CD4-positive, alpha-beta memory T cell (primary cell): Measurements from ENCODE around the gene COPS7A. TPM values are rescaled to one million over a fixed set of nuclear protein-coding genes. Genes with fewer than 3 reads are reported as not detected.

Experiments used
- CTCF ChIA-PET: fragments of 350-600 bp; sonication (Branson Sonifier 250); formaldehyde crosslinking; loops from one replicate; lab custom pipeline; 2021; ENCODE audit warnings: inconsistent platforms; ENCODE audit not compliant: partially characterized antibody; lab: Charles Lee
- POLR2A ChIA-PET: fragments of 350-600 bp; sonication (Branson Sonifier 250); formaldehyde crosslinking; loops from one replicate; lab custom pipeline; 2021; ENCODE audit not compliant: partially characterized antibody; lab: Charles Lee
- DNase-seq, 5 donors: peaks; one replicate each; pipeline versions ENCODE4 v3.0.0 to v3.0.0-alpha.2; 2020 to 2022; ENCODE audit warnings: mixed read lengths in 1 of 5
- H3K27ac ChIP-seq: one replicate; pipeline ENCODE4 v1.7.0; 2013; ENCODE audit warnings: low read depth, low read length
- H3K27me3 ChIP-seq: 2 replicates; pipeline ENCODE4 v1.7.0; 2013; ENCODE audit warnings: mild to moderate bottlenecking, low read length, moderate library complexity; ENCODE audit not compliant: insufficient read depth
- H3K36me3 ChIP-seq: 2 replicates; pipeline ENCODE4 v1.7.0; 2013; ENCODE audit warnings: mild to moderate bottlenecking, low read length, moderate library complexity; ENCODE audit not compliant: insufficient read depth
- H3K4me1 ChIP-seq: 2 replicates; pipeline ENCODE4 v1.7.0; 2013; ENCODE audit warnings: mild to moderate bottlenecking, low read length, moderate library complexity; ENCODE audit not compliant: insufficient read depth
- H3K4me3 ChIP-seq, 2 donors: one replicate each; pipeline ENCODE4 v1.7.0; 2013; ENCODE audit warnings: low read length in 2 of 2, mild to moderate bottlenecking in 1 of 2
- H3K9me3 ChIP-seq, 2 donors: one replicate each; pipeline ENCODE4 v1.7.0; 2013; ENCODE audit warnings: low read length in 2 of 2, control low read depth in 1 of 2; ENCODE audit not compliant: control insufficient read depth in 1 of 2
- H3K27ac Mint-ChIP-seq, 7 donors: one replicate each; pipeline ENCODE4 v1.8.0; 2020 to 2021; ENCODE audit warnings: mixed read lengths in 7 of 7, mild to moderate bottlenecking in 6 of 7, inconsistent platforms in 3 of 7, moderate library complexity in 3 of 7
- H3K27me3 Mint-ChIP-seq, 2 donors: one replicate each; pipeline ENCODE4 v1.8.0; 2020 to 2021; ENCODE audit warnings: mixed read lengths in 2 of 2
- H3K36me3 Mint-ChIP-seq, 2 donors: one replicate each; pipeline ENCODE4 v1.8.0; 2020 to 2021; ENCODE audit warnings: mixed read lengths in 2 of 2, inconsistent platforms in 1 of 2, mild to moderate bottlenecking in 1 of 2
- H3K4me1 Mint-ChIP-seq, 4 donors: one replicate each; pipeline ENCODE4 v1.8.0; 2020 to 2021; ENCODE audit warnings: mixed read lengths in 4 of 4, mild to moderate bottlenecking in 1 of 4
- H3K4me3 Mint-ChIP-seq, 8 donors: one replicate each; pipeline ENCODE4 v1.8.0; 2020 to 2021; ENCODE audit warnings: mixed read lengths in 8 of 8, mild to moderate bottlenecking in 7 of 8, moderate library complexity in 6 of 8, inconsistent platforms in 3 of 8
- H3K9me3 Mint-ChIP-seq, 8 donors: one replicate each; pipeline ENCODE4 v1.8.0; 2020 to 2021; ENCODE audit warnings: mixed read lengths in 8 of 8, mild to moderate bottlenecking in 5 of 8, inconsistent platforms in 3 of 8, moderate library complexity in 1 of 8
- intact Hi-C: fragments of 100-400 bp; cut with micrococcal nuclease; formaldehyde crosslinking; loops from one replicate; pipeline ENCODE4 v1.15.1; 2023
- polyA plus RNA-seq, 2 donors: library from polyadenylated mRNA; unstranded; fragments of 300-500 nt; fragmentation: Illumina TruSeq; gene quantifications; one replicate each; pipeline ENCODE4 v1.2.3, GENCODE V29; 2021
- total RNA-seq, 2 experiments: library from RNA; stranded (reverse); gene quantifications; one replicate each; pipeline ENCODE4 v1.2.3, GENCODE V29; 2021

The COPS7A gene
- total and polyA plus RNA-seq, 4 experiments from 2014 or later: 36.9 to 48.6 (median 41.2) TPM

GRCh38 chr12:6773590-6774351, 49.9 kb downstream of the COPS7A start:
- ChIA-PET POLR2A (interaction anchor here (1.3 to 5.4 kb wide), 10 partner anchors 8 to 99 kb away, joined by 4 to 44 read pairs (median 5); partner anchors contain the start of genes CD4, MLF2, P3H3 and PTMS), CTCF (interaction anchor here (0.7 to 28.3 kb wide), 7 partner anchors 8 to 227 kb away, joined by 3 to 343 read pairs (median 4); partner anchors contain the start of genes CD4, GPR162, MLF2 and P3H3)

DNA sequence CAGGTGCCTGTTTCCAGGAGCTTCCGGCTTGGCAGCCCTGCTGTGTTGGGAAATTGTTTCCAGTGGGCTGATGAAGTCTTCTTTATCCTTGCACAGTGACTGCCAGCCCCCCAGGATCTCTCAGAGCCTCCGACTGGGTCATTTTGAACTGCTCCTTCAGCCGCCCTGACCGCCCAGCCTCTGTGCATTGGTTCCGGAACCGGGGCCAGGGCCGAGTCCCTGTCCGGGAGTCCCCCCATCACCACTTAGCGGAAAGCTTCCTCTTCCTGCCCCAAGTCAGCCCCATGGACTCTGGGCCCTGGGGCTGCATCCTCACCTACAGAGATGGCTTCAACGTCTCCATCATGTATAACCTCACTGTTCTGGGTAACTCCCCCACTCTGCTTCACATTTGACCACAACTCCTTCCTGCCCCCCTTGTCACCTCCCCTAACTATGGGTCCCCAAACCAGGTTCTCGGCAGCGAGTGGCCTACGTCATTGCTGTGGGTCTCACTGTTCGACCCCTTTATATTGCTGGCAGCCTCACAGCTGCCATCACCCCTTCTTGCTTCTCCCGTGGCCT, 50.7 kb downstream of the COPS7A start:
- ChIA-PET POLR2A (interaction anchor here (1.3 to 5.4 kb wide), 11 partner anchors 8 to 98 kb away, joined by 4 to 44 read pairs (median 5); partner anchors contain the start of genes CD4, MLF2, P3H3 and PTMS), CTCF (interaction anchor here (0.7 to 28.3 kb wide), 7 partner anchors 9 to 228 kb away, joined by 3 to 343 read pairs (median 4); partner anchors contain the start of genes CD4, GPR162, MLF2 and P3H3)
- Mint-ChIP-seq H3K36me3 (peaks cover 0 to 3% of the 10 kb centered on the region in 2 donors), H3K4me3 (peak overlapping the region; percentile 47 to 94 (median 81)), H3K4me1 (peaks cover 30 to 70% (median 52%) of the 10 kb centered on the region in 4 donors), H3K27ac (peak overlapping the region; percentile 68 to 95 (median 89)), H3K9me3 (peaks cover 0 to 5% (median 0%) of the 10 kb centered on the region in 8 donors), H3K27me3 (peaks cover 8 to 36% of the 10 kb centered on the region in 2 donors)
- Histone ChIP-seq H3K27me3 (peaks cover 17% of the 10 kb centered on the region), H3K27ac (peak overlapping the region; percentile 18), H3K36me3 (no peaks in the 10 kb centered on the region), H3K4me3 (peak overlapping the region in 1 of 2 donors; percentile 16), H3K9me3 (no peaks in the 10 kb centered on the region), H3K4me1 (peaks cover 54% of the 10 kb centered on the region)
- intact Hi-C loops: no loop called here
- DNase-seq: peak in 3 of 5 donors; percentile 35 to 70 (median 43)

More at GRCh38 chr12:6773590-6774351, 49.9 kb downstream of the COPS7A start:
- Mint-ChIP-seq H3K27me3 (peaks cover 8 to 41% of the 10 kb centered on the region in 2 donors), H3K4me3 (peak overlapping the region; percentile 61 to 94 (median 83)), H3K36me3 (peaks cover 0 to 3% of the 10 kb centered on the region in 2 donors), H3K4me1 (peaks cover 26 to 62% (median 47%) of the 10 kb centered on the region in 4 donors), H3K27ac (peak overlapping the region in 6 of 7 donors; percentile 64 to 95 (median 79)), H3K9me3 (peaks cover 0 to 5% (median 0%) of the 10 kb centered on the region in 8 donors)
- intact Hi-C loops: no loop called here
- DNase-seq: no peak
- H3K27ac ChIP-seq: peak overlapping the region; percentile 18
- peaks cover 50% of the 10 kb centered on the region for H3K4me1 ChIP-seq
- peak overlapping the region in 1 of 2 donors; percentile 17 for H3K4me3 ChIP-seq
- H3K36me3 ChIP-seq: no peaks in the 10 kb centered on the region
- no peaks in the 10 kb centered on the region for H3K9me3 ChIP-seq
- H3K27me3 ChIP-seq: peaks cover 17% of the 10 kb centered on the region

GRCh38 chr12:6775185-6776174, 51.6 kb downstream of the COPS7A start:
- Histone ChIP-seq H3K4me3 (no peak overlapping the region), H3K36me3 (no peaks in the 10 kb centered on the region), H3K27me3 (peaks cover 17% of the 10 kb centered on the region), H3K4me1 (peaks cover 54% of the 10 kb centered on the region), H3K27ac (peak overlapping the region; percentile 18), H3K9me3 (no peaks in the 10 kb centered on the region)
- peaks cover 30 to 75% (median 56%) of the 10 kb centered on the region in 4 donors for H3K4me1 Mint-ChIP-seq
- intact Hi-C loops: no loop called here
- DNase-seq: no peak
- peak overlapping the region; percentile 78 to 95 (median 89) for H3K27ac Mint-ChIP-seq
- CTCF ChIA-PET: interaction anchor here (1.9 to 28.3 kb wide), 6 partner anchors 9 to 53 kb away, joined by 5 to 343 read pairs (median 24); partner anchors contain the start of genes CD4, GPR162, MLF2 and P3H3
- peaks cover 0 to 3% of the 10 kb centered on the region in 2 donors for H3K36me3 Mint-ChIP-seq
- POLR2A ChIA-PET: interaction anchor here (1.3 to 5.4 kb wide), 11 partner anchors 8 to 97 kb away, joined by 4 to 44 read pairs (median 5); partner anchors contain the start of genes CD4, MLF2, P3H3 and PTMS
- H3K9me3 Mint-ChIP-seq: peaks cover 0 to 5% (median 0%) of the 10 kb centered on the region in 8 donors
- peaks cover 8 to 36% of the 10 kb centered on the region in 2 donors for H3K27me3 Mint-ChIP-seq
- peak overlapping the region; percentile 10 to 94 (median 81) for H3K4me3 Mint-ChIP-seq

DNA sequence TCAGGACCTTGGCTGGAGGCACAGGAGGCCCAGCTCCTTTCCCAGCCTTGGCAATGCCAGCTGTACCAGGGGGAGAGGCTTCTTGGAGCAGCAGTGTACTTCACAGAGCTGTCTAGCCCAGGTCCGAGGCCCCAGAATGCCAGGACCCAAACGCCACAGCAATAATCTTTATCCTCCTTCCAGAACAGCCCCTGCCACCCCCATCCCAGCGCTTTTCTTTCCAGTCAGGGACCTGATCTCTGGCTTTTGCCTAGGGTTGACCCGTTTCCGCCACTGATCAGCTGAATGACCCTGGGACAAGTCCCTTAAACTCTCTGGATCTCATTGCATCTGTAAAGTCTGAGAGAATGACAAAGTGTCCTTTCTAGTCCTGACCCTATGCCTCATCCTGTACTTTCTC, 53.5 kb downstream of the COPS7A start:
- no peak overlapping the region for H3K4me3 Mint-ChIP-seq
- peaks cover 0 to 3% (median 0%) of the 10 kb centered on the region in 8 donors for H3K9me3 Mint-ChIP-seq
- H3K36me3 ChIP-seq: no peaks in the 10 kb centered on the region
- H3K36me3 Mint-ChIP-seq: peaks cover 0 to 3% of the 10 kb centered on the region in 2 donors
- H3K27ac Mint-ChIP-seq: peak overlapping the region in 4 of 7 donors; percentile 7 to 40 (median 23)
- H3K27ac ChIP-seq: no peak overlapping the region
- H3K27me3 Mint-ChIP-seq: peaks cover 6 to 25% of the 10 kb centered on the region in 2 donors
- POLR2A ChIA-PET: interaction anchor here (1.0 to 3.5 kb wide), 4 partner anchors 11 to 24 kb away, joined by 3 to 22 read pairs (median 12); partner anchors contain the start of genes CD4, MLF2 and PTMS
- peaks cover 39% of the 10 kb centered on the region for H3K4me1 ChIP-seq
- peaks cover 17% of the 10 kb centered on the region for H3K27me3 ChIP-seq
- no peaks in the 10 kb centered on the region for H3K9me3 ChIP-seq
- H3K4me3 ChIP-seq: no peak overlapping the region
- CTCF ChIA-PET: interaction anchor here (1.1 to 28.3 kb wide), 7 partner anchors 9 to 175 kb away, joined by 3 to 343 read pairs (median 19); partner anchors contain the start of genes CD4, GPR162, MLF2 and P3H3
- intact Hi-C loops: no loop called here
- peaks cover 22 to 65% (median 45%) of the 10 kb centered on the region in 4 donors for H3K4me1 Mint-ChIP-seq
- DNase-seq: no peak

- intact Hi-C loops: loop anchor here (2.0 kb wide), 1 partner anchor 215 kb away; no protein-coding TSS in a partner anchor
- DNase-seq: no peak
- Mint-ChIP-seq H3K27me3 (peaks cover 6 to 24% of the 10 kb centered on the region in 2 donors), H3K4me1 (peaks cover 21 to 62% (median 42%) of the 10 kb centered on the region in 4 donors), H3K36me3 (peaks cover 0 to 3% of the 10 kb centered on the region in 2 donors), H3K27ac (peak overlapping the region; percentile 49 to 98 (median 90)), H3K9me3 (peaks cover 0 to 3% (median 0%) of the 10 kb centered on the region in 8 donors), H3K4me3 (peak overlapping the region; percentile 67 to 97 (median 86))
- peak overlapping the region; percentile 6 for H3K27ac ChIP-seq
- H3K4me1 ChIP-seq: peaks cover 31% of the 10 kb centered on the region
- H3K27me3 ChIP-seq: peaks cover 9% of the 10 kb centered on the region
- H3K9me3 ChIP-seq: no peaks in the 10 kb centered on the region
- H3K36me3 ChIP-seq: no peaks in the 10 kb centered on the region
- ChIA-PET POLR2A (interaction anchor here (0.6 to 3.5 kb wide), 8 partner anchors 10 to 175 kb away, joined by 3 to 22 read pairs (median 4); partner anchors contain the start of genes CD4, MLF2, PTMS and ZNF384), CTCF (interaction anchor here (0.6 to 28.3 kb wide), 19 partner anchors 8 to 215 kb away, joined by 3 to 343 read pairs (median 4); partner anchors contain the start of genes CD4, COPS7A, GPR162 and MLF2)
- peak overlapping the region in 1 of 2 donors; percentile 58 for H3K4me3 ChIP-seq
Measured at GRCh38 chr12:6778217-6778573, 54.3 kb downstream of the COPS7A start.
